HG03558 (cell line): ENCODE measurements around the gene HS3ST5.
"Not testable (repeated sequence)": the region's sequence is repeated elsewhere in the genome, so short reads cannot be mapped to it uniquely, and the experiment has no call there.

ENCODE experiments used
- ATAC-seq: cut with Tn5 transposase; IDR thresholded peaks from one replicate; pipeline ENCODE4 v1.9.1; 2021; ENCODE audit warnings: moderate number of reproducible peaks; ENCODE audit not compliant: unreplicated experiment; ENCODE audit errors: extremely low read depth

HS3ST5 gene

GRCh38 chr6:114158838-114159694 is 183.8 kb downstream of the HS3ST5 start:
- ATAC-seq = no peak

- ATAC-seq = no peak
Measured at GRCh38 chr6:114158411-114158810, 184.4 kb downstream of the HS3ST5 start.

GRCh38 chr6:114157848-114158247 is 185.0 kb downstream of the HS3ST5 start:
- no peak for ATAC-seq

- no peak for ATAC-seq
Measured at GRCh38 chr6:114155763-114156162, 187.1 kb downstream of the HS3ST5 start.

- ATAC-seq = no peak
Measured at GRCh38 chr6:114154812-114155211, 188.0 kb downstream of the HS3ST5 start.

GRCh38 chr6:114153448-114153847 is 189.4 kb downstream of the HS3ST5 start:
- no peak for ATAC-seq

GRCh38 chr6:114151064-114151690 is 191.6 kb downstream of the HS3ST5 start:
- ATAC-seq = no peak

GRCh38 chr6:114149182-114149581 is 193.6 kb downstream of the HS3ST5 start:
- not testable (repeated sequence) for ATAC-seq

- ATAC-seq = no peak
Measured at GRCh38 chr6:114144887-114145851, 197.7 kb downstream of the HS3ST5 start.

- no peak for ATAC-seq
Measured at GRCh38 chr6:114142258-114142657, 200.6 kb downstream of the HS3ST5 start.

- ATAC-seq = no peak
Measured at GRCh38 chr6:114140416-114140815, 202.4 kb downstream of the HS3ST5 start.

- no peak for ATAC-seq
Measured at GRCh38 chr6:114138577-114139248, 204.1 kb downstream of the HS3ST5 start.

- ATAC-seq = no peak
Measured at GRCh38 chr6:114135363-114135971, 207.4 kb downstream of the HS3ST5 start.

- no peak for ATAC-seq
Measured at GRCh38 chr6:114133816-114134215, 209.0 kb downstream of the HS3ST5 start.

GRCh38 chr6:114131945-114132344 is 210.9 kb downstream of the HS3ST5 start:
- no peak for ATAC-seq

- ATAC-seq = no peak
Measured at GRCh38 chr6:114125576-114125975, 217.2 kb downstream of the HS3ST5 start.

- ATAC-seq = no peak
Measured at GRCh38 chr6:114121913-114122662, 220.7 kb downstream of the HS3ST5 start.

GRCh38 chr6:114119056-114119455 is 223.8 kb downstream of the HS3ST5 start:
- ATAC-seq = no peak

- no peak for ATAC-seq
Measured at GRCh38 chr6:114115652-114116051, 227.2 kb downstream of the HS3ST5 start.
